ENCODE results near the gene PRIM1. TPM values are rescaled to one million over a fixed set of nuclear protein-coding genes. Genes with fewer than 3 reads are reported as not detected.

PRIM1 gene
- total RNA-seq, 6 experiments from 2014 or later = 1.3 to 8.5 (median 4.5) TPM

DNA sequence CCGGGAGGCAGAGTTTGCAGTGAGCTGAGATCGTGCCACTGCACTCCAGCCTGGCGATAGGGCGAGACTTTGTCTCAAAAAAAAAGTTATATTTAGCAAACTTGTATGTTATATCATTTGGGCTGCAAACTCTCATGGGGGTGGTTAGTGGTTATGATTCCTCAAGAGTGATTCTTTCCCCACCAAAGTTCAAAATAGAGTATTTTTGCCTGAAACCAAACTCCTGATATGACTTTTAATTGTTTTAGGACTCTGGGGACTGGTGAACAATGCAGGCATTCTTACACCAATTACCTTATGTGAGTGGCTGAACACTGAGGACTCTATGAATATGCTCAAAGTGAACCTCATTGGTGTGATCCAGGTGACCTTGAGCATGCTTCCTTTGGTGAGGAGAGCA lies 29.6 kb upstream of the PRIM1 start:
- H3K4me1 ChIP-seq = peaks cover 0 to 49% (median 4%) of the 10 kb centered on the region in 4 donors
- whole genome bisulfite sequencing (ENCODE audit: insufficient coverage, low coverage, low lambda C conversion rate, missing lambda C conversion rate) = 85% methylated on average over 4 of the region's 4 CpGs
- no peaks in the 10 kb centered on the region for H3K27me3 ChIP-seq
- peak overlapping the region in 1 of 3 donors; percentile 8 for H3K27ac ChIP-seq
- TF ChIP-seq, protein P1, sequence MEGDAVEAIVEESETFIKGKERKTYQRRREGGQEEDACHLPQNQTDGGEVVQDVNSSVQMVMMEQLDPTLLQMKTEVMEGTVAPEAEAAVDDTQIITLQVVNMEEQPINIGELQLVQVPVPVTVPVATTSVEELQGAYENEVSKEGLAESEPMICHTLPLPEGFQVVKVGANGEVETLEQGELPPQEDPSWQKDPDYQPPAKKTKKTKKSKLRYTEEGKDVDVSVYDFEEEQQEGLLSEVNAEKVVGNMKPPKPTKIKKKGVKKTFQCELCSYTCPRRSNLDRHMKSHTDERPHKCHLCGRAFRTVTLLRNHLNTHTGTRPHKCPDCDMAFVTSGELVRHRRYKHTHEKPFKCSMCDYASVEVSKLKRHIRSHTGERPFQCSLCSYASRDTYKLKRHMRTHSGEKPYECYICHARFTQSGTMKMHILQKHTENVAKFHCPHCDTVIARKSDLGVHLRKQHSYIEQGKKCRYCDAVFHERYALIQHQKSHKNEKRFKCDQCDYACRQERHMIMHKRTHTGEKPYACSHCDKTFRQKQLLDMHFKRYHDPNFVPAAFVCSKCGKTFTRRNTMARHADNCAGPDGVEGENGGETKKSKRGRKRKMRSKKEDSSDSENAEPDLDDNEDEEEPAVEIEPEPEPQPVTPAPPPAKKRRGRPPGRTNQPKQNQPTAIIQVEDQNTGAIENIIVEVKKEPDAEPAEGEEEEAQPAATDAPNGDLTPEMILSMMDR (IDR thresholded peaks at IDR 0.05) = no peak
- TF ChIP-seq POLR2A (IDR thresholded peaks at IDR 0.05) = no peak
- DNase-seq = no peak
- H3K36me3 ChIP-seq = peaks cover 0 to 61% (median 15%) of the 10 kb centered on the region in 4 donors
- intact Hi-C loops (cut with DNase I) = no loop called here
- peak; percentile 17 to 29 (median 20) for ATAC-seq
- no peak overlapping the region for H3K4me3 ChIP-seq
- no peaks in the 10 kb centered on the region for H3K9me3 ChIP-seq

DNA sequence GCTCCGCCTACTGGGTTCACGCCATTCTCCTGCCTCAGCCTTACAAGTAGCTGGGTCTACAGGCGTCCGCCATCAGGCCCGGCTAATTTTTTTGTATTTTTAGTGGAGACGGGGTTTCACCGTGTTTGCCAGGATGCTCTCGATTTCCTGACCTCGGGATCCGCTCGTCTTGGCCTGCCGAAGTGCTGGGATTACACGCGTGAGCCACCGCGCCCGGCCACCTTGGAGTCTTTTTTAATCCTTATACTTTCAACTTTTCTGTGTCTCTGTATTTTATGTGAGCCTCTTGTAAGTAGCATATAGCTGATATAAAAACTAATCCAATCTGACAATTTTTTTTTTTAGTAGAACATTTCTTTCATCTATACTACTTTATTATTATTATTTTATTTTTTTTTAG lies 26.6 kb upstream of the PRIM1 start:
- H3K4me1 ChIP-seq = peaks cover 0 to 48% (median 6%) of the 10 kb centered on the region in 4 donors
- intact Hi-C loops (cut with DNase I) = no loop called here
- no peak overlapping the region for H3K27ac ChIP-seq
- no peak for DNase-seq
- H3K9me3 ChIP-seq = no peaks in the 10 kb centered on the region
- 83% methylated on average over 10 of the region's 17 CpGs for WGBS (ENCODE audit: insufficient coverage, low coverage, low lambda C conversion rate, missing lambda C conversion rate)
- TF ChIP-seq, protein P1 (IDR thresholded peaks at IDR 0.05) = no peak
- TF ChIP-seq POLR2A (IDR thresholded peaks at IDR 0.05) = no peak
- no peaks in the 10 kb centered on the region for H3K27me3 ChIP-seq
- peak in 1 of 4 donors; percentile 22 for ATAC-seq
- H3K4me3 ChIP-seq = no peak overlapping the region
- H3K36me3 ChIP-seq = peaks cover 0 to 70% (median 14%) of the 10 kb centered on the region in 4 donors

DNA sequence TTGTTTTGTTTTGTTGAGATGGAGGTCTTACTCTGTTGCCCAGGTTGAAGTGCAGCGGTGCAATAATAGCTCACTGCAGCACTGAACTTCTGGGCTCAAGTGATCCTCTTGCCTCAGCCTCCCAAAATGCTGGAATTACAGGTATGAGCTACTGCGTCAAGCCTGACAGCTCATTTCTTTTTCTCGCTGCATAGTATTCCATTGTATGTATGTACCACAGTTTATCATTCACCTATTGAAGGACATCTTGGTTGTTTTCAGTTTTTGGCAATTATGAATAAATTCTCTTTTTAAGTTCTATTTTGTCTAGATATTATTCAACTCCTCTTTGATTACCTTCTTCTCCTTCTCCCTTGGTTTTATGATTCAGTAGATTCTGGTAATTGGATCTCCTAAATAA lies 24.5 kb upstream of the PRIM1 start:
- Histone ChIP-seq H3K27ac (no peak overlapping the region), H3K4me1 (peaks cover 0 to 58% (median 10%) of the 10 kb centered on the region in 4 donors), H3K9me3 (no peaks in the 10 kb centered on the region), H3K36me3 (peaks cover 0 to 80% (median 13%) of the 10 kb centered on the region in 4 donors), H3K27me3 (no peaks in the 10 kb centered on the region), H3K4me3 (no peak overlapping the region)
- ATAC-seq = no peak
- TF ChIP-seq, protein P1 (IDR thresholded peaks at IDR 0.05) = no peak
- TF ChIP-seq POLR2A (IDR thresholded peaks at IDR 0.05) = no peak
- 94% methylated on average over 3 of the region's 3 CpGs for WGBS (ENCODE audit: insufficient coverage, low coverage, low lambda C conversion rate, missing lambda C conversion rate)
- intact Hi-C loops (cut with DNase I) = no loop called here
- no peak for DNase-seq

DNA sequence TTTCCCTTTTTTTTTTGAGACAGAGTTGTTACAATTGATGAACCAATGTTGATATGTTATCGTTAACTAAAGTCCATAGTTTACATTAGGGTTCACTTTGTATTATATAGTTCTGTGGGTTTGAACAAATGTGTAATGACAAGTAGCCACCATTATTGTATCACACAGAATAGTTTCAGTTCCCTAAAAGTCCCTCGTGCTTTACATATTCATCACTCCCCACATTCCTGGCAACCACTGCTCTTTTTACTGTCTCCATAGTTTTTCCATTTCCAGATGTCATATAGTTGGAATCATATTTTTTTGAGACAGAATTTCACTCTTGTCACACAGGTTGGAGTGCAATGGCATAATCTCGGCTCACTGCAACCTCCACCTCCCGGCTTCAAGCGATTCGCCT lies 23.5 kb upstream of the PRIM1 start:
- Histone ChIP-seq H3K27ac (no peak overlapping the region), H3K4me1 (peaks cover 0 to 61% (median 15%) of the 10 kb centered on the region in 4 donors), H3K4me3 (no peak overlapping the region), H3K27me3 (no peaks in the 10 kb centered on the region), H3K9me3 (no peaks in the 10 kb centered on the region), H3K36me3 (peaks cover 0 to 80% (median 12%) of the 10 kb centered on the region in 4 donors)
- ATAC-seq = no peak
- TF ChIP-seq, protein P1 (IDR thresholded peaks at IDR 0.05) = no peak
- no peak for TF ChIP-seq POLR2A (IDR thresholded peaks at IDR 0.05)
- 82% methylated on average over 5 of the region's 6 CpGs for WGBS (ENCODE audit: insufficient coverage, low coverage, low lambda C conversion rate, missing lambda C conversion rate)
- no peak for DNase-seq
- intact Hi-C loops (cut with DNase I) = no loop called here

DNA sequence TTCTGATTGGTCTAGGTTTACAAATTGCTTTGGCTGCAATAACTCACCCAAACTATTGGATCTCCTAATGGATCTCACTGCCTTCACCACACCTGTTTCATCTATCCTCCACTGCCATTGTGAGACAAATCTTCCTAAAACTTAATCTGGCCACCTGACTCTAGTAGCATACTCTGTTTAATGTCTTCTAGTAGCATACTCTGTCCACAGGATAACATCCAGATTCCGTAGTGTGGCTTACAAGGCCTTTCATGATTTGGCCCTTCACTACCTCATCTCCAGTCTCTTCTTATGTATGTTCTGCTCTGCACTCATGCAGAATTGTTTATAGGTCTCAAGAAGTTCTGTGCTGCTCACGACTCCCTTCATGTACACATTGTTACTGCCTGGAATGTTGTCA lies 21.0 kb upstream of the PRIM1 start:
- Histone ChIP-seq H3K36me3 (peaks cover 0 to 68% (median 11%) of the 10 kb centered on the region in 4 donors), H3K27ac (peak overlapping the region in 1 of 3 donors; percentile 30), H3K9me3 (no peaks in the 10 kb centered on the region), H3K4me1 (peaks cover 0 to 60% (median 23%) of the 10 kb centered on the region in 4 donors), H3K4me3 (no peak overlapping the region), H3K27me3 (no peaks in the 10 kb centered on the region)
- ATAC-seq (no peak), DNase-seq (no peak)
- 78% methylated on average over 2 of the region's 2 CpGs for WGBS (ENCODE audit: insufficient coverage, low coverage, low lambda C conversion rate, missing lambda C conversion rate)
- TF ChIP-seq POLR2A (IDR thresholded peaks at IDR 0.05) = no peak
- TF ChIP-seq, protein P1 (IDR thresholded peaks at IDR 0.05) = no peak
- intact Hi-C loops (cut with DNase I) = no loop called here

Data from right lobe of liver (tissue), 6 donors.